NB4 (cell line): ENCODE measurements around the gene PCDH15.

Experiments used
- POLR2A ChIP-seq: IDR thresholded peaks from 2 replicates; pipeline ENCODE4 v1.6.1; 2011; ENCODE audit warnings: mild to moderate bottlenecking; ENCODE audit not compliant: insufficient read length; ENCODE audit errors: extremely low read depth
- TF ChIP-seq, protein P1 (sequence below): IDR thresholded peaks from one replicate; pipeline ENCODE4 v1.5.1; 2012; ENCODE audit warnings: low read depth, low read length

GRCh38 chr10:54469587-54470323, 331.3 kb downstream of the PCDH15 start:
- TF ChIP-seq POLR2A: no peak
- TF ChIP-seq, protein P1, sequence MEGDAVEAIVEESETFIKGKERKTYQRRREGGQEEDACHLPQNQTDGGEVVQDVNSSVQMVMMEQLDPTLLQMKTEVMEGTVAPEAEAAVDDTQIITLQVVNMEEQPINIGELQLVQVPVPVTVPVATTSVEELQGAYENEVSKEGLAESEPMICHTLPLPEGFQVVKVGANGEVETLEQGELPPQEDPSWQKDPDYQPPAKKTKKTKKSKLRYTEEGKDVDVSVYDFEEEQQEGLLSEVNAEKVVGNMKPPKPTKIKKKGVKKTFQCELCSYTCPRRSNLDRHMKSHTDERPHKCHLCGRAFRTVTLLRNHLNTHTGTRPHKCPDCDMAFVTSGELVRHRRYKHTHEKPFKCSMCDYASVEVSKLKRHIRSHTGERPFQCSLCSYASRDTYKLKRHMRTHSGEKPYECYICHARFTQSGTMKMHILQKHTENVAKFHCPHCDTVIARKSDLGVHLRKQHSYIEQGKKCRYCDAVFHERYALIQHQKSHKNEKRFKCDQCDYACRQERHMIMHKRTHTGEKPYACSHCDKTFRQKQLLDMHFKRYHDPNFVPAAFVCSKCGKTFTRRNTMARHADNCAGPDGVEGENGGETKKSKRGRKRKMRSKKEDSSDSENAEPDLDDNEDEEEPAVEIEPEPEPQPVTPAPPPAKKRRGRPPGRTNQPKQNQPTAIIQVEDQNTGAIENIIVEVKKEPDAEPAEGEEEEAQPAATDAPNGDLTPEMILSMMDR: no peak
